Keratinocyte (primary cell): ENCODE measurements around the gene C9orf50. TPM values are rescaled to one million over a fixed set of nuclear protein-coding genes. Genes with fewer than 3 reads are reported as not detected.

ENCODE experiments used
- DNase-seq: peaks from one replicate; pipeline ENCODE4 v3.0.0-alpha.2; 2011; ENCODE audit warnings: low read depth, missing footprints, low spot score
- FAIRE-seq: peaks from 2 replicates; lab custom pipeline; 2011; peaks lifted over from hg19 to GRCh38; lab: Jason Lieb, UNC
- H2AFZ ChIP-seq: 2 replicates; pipeline ENCODE4 v1.6.0; 2012; ENCODE audit warnings: low read length, control low read depth, inconsistent platforms; ENCODE audit not compliant: control insufficient read depth
- H3K27ac ChIP-seq: 2 replicates; pipeline ENCODE4 v1.5.1; 2011; ENCODE audit warnings: low read length; ENCODE audit not compliant: control insufficient read depth, insufficient read depth
- H3K27me3 ChIP-seq: 3 replicates; pipeline ENCODE4 v1.6.0; 2011; ENCODE audit warnings: low read length; ENCODE audit not compliant: control insufficient read depth, insufficient read depth; ENCODE audit errors: extremely low read depth
- H3K36me3 ChIP-seq, 2 experiments: 2 replicates in 1 of 2; 3 replicates in 1 of 2; pipeline ENCODE4 v1.5.1; 2011; ENCODE audit warnings: low read length in 2 of 2, mild to moderate bottlenecking in 1 of 2; ENCODE audit not compliant: control insufficient read depth in 2 of 2, insufficient read depth in 2 of 2; ENCODE audit errors: extremely low read depth in 1 of 2
- H3K4me1 ChIP-seq: 3 replicates; pipeline ENCODE4 v1.5.1; 2011; ENCODE audit warnings: low read length; ENCODE audit not compliant: control insufficient read depth, insufficient read depth; ENCODE audit errors: extremely low read depth
- H3K4me2 ChIP-seq: 3 replicates; pipeline ENCODE4 v1.6.0; 2011; ENCODE audit warnings: low read depth, low read length; ENCODE audit not compliant: control insufficient read depth, insufficient read depth; ENCODE audit errors: extremely low read depth
- H3K4me3 ChIP-seq, 3 experiments: fragments of 200-600 bp in 1 of 3; sonication (generic) in 1 of 3; 2 replicates in 2 of 3; 3 replicates in 1 of 3; pipeline ENCODE4 v1.5.1; 2011 to 2016; ENCODE audit warnings: low read length in 3 of 3, mild to moderate bottlenecking in 3 of 3, control low read depth in 2 of 3, inconsistent platforms in 1 of 3, low read depth in 1 of 3, mixed read lengths in 1 of 3, mixed run types in 1 of 3, moderate library complexity in 1 of 3; ENCODE audit not compliant: control insufficient read depth in 2 of 3, insufficient read depth in 2 of 3; ENCODE audit errors: extremely low read depth in 1 of 3
- H3K79me2 ChIP-seq: 2 replicates; pipeline ENCODE4 v1.6.0; 2012; ENCODE audit warnings: low read length; ENCODE audit not compliant: control insufficient read depth, insufficient read depth
- H3K9ac ChIP-seq: 3 replicates; pipeline ENCODE4 v1.6.0; 2011; ENCODE audit warnings: low read length; ENCODE audit not compliant: control insufficient read depth, insufficient read depth; ENCODE audit errors: extremely low read depth
- H3K9me1 ChIP-seq: 3 replicates; pipeline ENCODE4 v1.6.0; 2011; ENCODE audit warnings: low read length; ENCODE audit not compliant: control insufficient read depth, insufficient read depth; ENCODE audit errors: extremely low read depth
- H3K9me3 ChIP-seq: 2 replicates; pipeline ENCODE4 v1.5.1; 2012; ENCODE audit warnings: low read depth, low read length; ENCODE audit not compliant: control insufficient read depth
- H4K20me1 ChIP-seq: 3 replicates; pipeline ENCODE4 v1.6.0; 2011; ENCODE audit warnings: low read length; ENCODE audit not compliant: control insufficient read depth, insufficient read depth; ENCODE audit errors: extremely low read depth
- EZH2 ChIP-seq: IDR thresholded peaks from one replicate; pipeline ENCODE4 v1.6.1; 2012; ENCODE audit warnings: inconsistent platforms, mild to moderate bottlenecking, low read length, moderate library complexity
- dilution Hi-C: fragments of 300-500 bp; cut with MboI; formaldehyde crosslinking; loops from one replicate; pipeline ENCODE4 v1.7.0; 2020; ENCODE audit warnings: low sequenced_read_pairs; ENCODE audit not compliant: extremely low pct_ligation_motif_present
- polyA plus RNA-seq, 5 experiments: library from polyadenylated mRNA; depleted of rRNA in 3 of 5; stranded (reverse) in 3 of 5; stranded (forward) in 1 of 5; unstranded in 1 of 5; fragments of >200 nt; gene quantifications; 1 replicate in 1 of 5; 2 replicates in 3 of 5; 3 replicates in 1 of 5; pipeline versions ENCODE4 v1.2.1 to v1.2.3, GENCODE V29; 2011 to 2012; ENCODE audit warnings: missing spikeins in 2 of 5, low read depth in 1 of 5, low replicate concordance in 1 of 5
- TF ChIP-seq, protein P1 (sequence below), 3 experiments: IDR thresholded peaks in 1 of 3; conservative IDR thresholded peaks in 1 of 3; optimal IDR thresholded peaks in 1 of 3; 2 replicates in 2 of 3; 3 replicates in 1 of 3; pipeline versions ENCODE3 to v1.5.1; 2011; ENCODE audit warnings: low read length in 3 of 3, mild to moderate bottlenecking in 3 of 3, moderate library complexity in 2 of 3, control low read depth in 1 of 3, inconsistent platforms in 1 of 3; ENCODE audit not compliant: insufficient read depth in 2 of 3; ENCODE audit errors: extremely low read depth in 1 of 3

C9orf50 gene
- polyA plus RNA-seq, 1 donor (not counting 4 experiments of a cell fraction or from before 2014, with no cell fraction given) = not detected

DNA sequence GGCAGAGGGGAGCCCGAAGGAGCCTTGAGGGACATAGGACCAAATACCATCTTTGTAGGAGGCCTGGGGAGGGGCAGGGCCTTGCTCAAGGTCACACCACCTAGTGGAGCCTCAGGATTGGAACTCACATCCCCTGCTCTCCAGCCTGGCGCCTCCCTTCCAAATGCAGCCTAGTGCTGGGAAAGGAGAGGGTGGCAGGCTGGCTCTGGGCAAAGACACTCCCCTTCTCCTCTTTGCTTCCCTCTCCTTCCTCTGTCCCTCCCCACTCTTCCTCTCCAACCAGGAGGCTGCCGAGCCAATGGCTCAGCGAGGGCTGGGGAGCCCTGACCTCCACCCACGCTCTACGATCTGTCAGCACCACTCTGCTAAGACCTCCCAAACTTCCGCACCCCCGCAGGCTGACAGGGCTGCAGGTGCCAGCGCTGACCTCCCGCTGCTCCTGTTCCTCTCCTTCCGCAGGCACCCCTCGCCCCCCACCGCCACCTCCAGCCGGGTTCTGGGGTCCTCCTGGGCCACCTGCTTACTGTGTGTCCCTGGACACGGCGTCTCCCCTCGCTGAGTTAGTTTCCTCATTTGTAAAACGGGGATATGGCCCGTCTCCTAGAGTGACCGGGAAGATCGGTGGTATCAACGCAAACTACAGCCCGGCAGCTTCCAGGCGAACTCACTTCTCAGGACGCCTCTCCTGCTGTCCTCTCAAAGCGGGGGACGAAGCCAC, 52.9 kb downstream of the C9orf50 start:
- H4K20me1 ChIP-seq = no peaks in the 10 kb centered on the region
- TF ChIP-seq, protein P1, sequence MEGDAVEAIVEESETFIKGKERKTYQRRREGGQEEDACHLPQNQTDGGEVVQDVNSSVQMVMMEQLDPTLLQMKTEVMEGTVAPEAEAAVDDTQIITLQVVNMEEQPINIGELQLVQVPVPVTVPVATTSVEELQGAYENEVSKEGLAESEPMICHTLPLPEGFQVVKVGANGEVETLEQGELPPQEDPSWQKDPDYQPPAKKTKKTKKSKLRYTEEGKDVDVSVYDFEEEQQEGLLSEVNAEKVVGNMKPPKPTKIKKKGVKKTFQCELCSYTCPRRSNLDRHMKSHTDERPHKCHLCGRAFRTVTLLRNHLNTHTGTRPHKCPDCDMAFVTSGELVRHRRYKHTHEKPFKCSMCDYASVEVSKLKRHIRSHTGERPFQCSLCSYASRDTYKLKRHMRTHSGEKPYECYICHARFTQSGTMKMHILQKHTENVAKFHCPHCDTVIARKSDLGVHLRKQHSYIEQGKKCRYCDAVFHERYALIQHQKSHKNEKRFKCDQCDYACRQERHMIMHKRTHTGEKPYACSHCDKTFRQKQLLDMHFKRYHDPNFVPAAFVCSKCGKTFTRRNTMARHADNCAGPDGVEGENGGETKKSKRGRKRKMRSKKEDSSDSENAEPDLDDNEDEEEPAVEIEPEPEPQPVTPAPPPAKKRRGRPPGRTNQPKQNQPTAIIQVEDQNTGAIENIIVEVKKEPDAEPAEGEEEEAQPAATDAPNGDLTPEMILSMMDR (optimal IDR thresholded peaks at IDR 0.05 in 1 of 3, IDR thresholded peaks at IDR 0.05 in 1 of 3, conservative IDR thresholded peaks at IDR 0.05 in 1 of 3; ENCODE audit: extremely low read depth in 1 of 3, insufficient read depth in 2 of 3, low read length in 3 of 3) = peak in 1 of 3 experiments; percentile 12
- TF ChIP-seq EZH2 = no peak
- H3K4me1 ChIP-seq = peaks cover 28% of the 10 kb centered on the region
- no peak for DNase-seq
- dilution Hi-C loops = no loop called here
- FAIRE-seq = peak; percentile 20
- H3K9ac ChIP-seq = peak overlapping the region; percentile 28
- H2AFZ ChIP-seq = peak overlapping the region; percentile 40
- H3K4me3 ChIP-seq = peak overlapping the region; percentile 24 to 51 (median 46)
- H3K36me3 ChIP-seq = no peaks in the 10 kb centered on the region
- H3K79me2 ChIP-seq = no peaks in the 10 kb centered on the region
- H3K27me3 ChIP-seq = no peaks in the 10 kb centered on the region
- no peaks in the 10 kb centered on the region for H3K9me3 ChIP-seq
- peak overlapping the region; percentile 76 for H3K4me2 ChIP-seq
- H3K9me1 ChIP-seq = no peaks in the 10 kb centered on the region
- H3K27ac ChIP-seq = no peak overlapping the region

DNA sequence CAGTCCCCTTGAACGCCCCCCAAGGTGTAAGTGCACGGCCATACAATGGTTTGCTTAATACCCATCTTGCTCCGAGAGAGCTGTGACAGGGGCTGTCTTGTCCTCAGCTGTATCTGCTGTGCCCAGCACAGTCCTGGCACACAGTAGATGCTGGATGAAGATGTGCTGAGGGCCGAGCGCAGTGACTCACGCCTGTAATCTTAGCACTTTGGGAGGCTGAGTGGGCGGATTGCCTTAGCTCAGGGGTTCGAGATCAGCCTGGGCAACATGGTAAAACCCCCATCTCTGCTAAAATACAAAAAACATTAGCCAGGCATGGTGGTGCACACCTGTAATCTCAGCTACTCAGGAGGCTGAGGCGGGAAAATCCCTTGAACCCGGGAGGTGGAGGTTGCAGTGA, 53.6 kb downstream of the C9orf50 start:
- Histone ChIP-seq H3K9me3 (no peaks in the 10 kb centered on the region), H3K27me3 (no peaks in the 10 kb centered on the region), H3K9me1 (no peaks in the 10 kb centered on the region), H3K4me2 (no peak overlapping the region), H3K4me3 (no peak overlapping the region), H3K9ac (no peak overlapping the region), H3K27ac (no peak overlapping the region), H3K4me1 (peaks cover 28% of the 10 kb centered on the region), H3K36me3 (no peaks in the 10 kb centered on the region), H3K79me2 (no peaks in the 10 kb centered on the region), H2AFZ (no peak overlapping the region), H4K20me1 (no peaks in the 10 kb centered on the region)
- dilution Hi-C loops = no loop called here
- TF ChIP-seq, protein P1 (optimal IDR thresholded peaks at IDR 0.05 in 1 of 3, IDR thresholded peaks at IDR 0.05 in 1 of 3, conservative IDR thresholded peaks at IDR 0.05 in 1 of 3; ENCODE audit: extremely low read depth in 1 of 3, insufficient read depth in 2 of 3, low read length in 3 of 3) = no peak
- no peak for TF ChIP-seq EZH2
- DNase-seq (no peak), FAIRE-seq (no peak)
